Smooth muscle cell (in vitro differentiated cells): ENCODE measurements around the gene LCOR. TPM values are rescaled to one million over a fixed set of nuclear protein-coding genes. Genes with fewer than 3 reads are reported as not detected.

ENCODE experiments used
- DNase-seq: peaks from one replicate; lab custom pipeline; 2025; ENCODE audit not compliant: unreplicated experiment; lab: John Stamatoyannopoulos, UW
- H2AFZ ChIP-seq: fragments of 200-600 bp; sonication (generic); 2 replicates; pipeline ENCODE4 v1.6.0; 2016; ENCODE audit warnings: antibody characterized with exemption, low read depth, mild to moderate bottlenecking
- H3F3A ChIP-seq: fragments of 200-600 bp; sonication (generic); 2 replicates; pipeline ENCODE4 v1.6.0; 2017; ENCODE audit warnings: antibody characterized with exemption, low read depth
- H3K27ac ChIP-seq: fragments of 200-600 bp; sonication (generic); 2 replicates; pipeline ENCODE4 v1.5.1; 2016; ENCODE audit warnings: low read depth, mild to moderate bottlenecking
- H3K27me3 ChIP-seq: fragments of 200-600 bp; sonication (generic); 2 replicates; pipeline ENCODE4 v1.6.1; 2016; ENCODE audit warnings: low read depth, mild to moderate bottlenecking
- H3K36me3 ChIP-seq: fragments of 200-600 bp; sonication (generic); 2 replicates; pipeline ENCODE4 v1.5.1; 2016; ENCODE audit warnings: low read depth
- H3K4me1 ChIP-seq: fragments of 200-600 bp; sonication (generic); 2 replicates; pipeline ENCODE4 v1.5.1; 2016; ENCODE audit warnings: low read depth
- H3K4me2 ChIP-seq: fragments of 200-600 bp; sonication (generic); 2 replicates; pipeline ENCODE4 v1.6.0; 2016; ENCODE audit warnings: mild to moderate bottlenecking
- H3K4me3 ChIP-seq: fragments of 200-600 bp; sonication (generic); 2 replicates; pipeline ENCODE4 v1.5.1; 2016; ENCODE audit warnings: mild to moderate bottlenecking
- H3K79me2 ChIP-seq: fragments of 200-600 bp; sonication (generic); 2 replicates; pipeline ENCODE4 v1.6.0; 2016; ENCODE audit warnings: low read depth, mild to moderate bottlenecking
- H3K9ac ChIP-seq: fragments of 200-600 bp; sonication (generic); 2 replicates; pipeline ENCODE4 v1.6.0; 2016; ENCODE audit warnings: low read depth
- H3K9me3 ChIP-seq: fragments of 200-600 bp; sonication (generic); replicated peaks from 2 replicates; pipeline ENCODE4 v1.5.1; 2016; ENCODE audit warnings: low read depth
- H4K20me1 ChIP-seq: fragments of 200-600 bp; sonication (generic); 2 replicates; pipeline ENCODE4 v1.6.0; 2016; ENCODE audit warnings: low read depth
- CTCF ChIP-seq: fragments of 200-600 bp; sonication (generic); IDR thresholded peaks from 2 replicates; pipeline ENCODE4 v1.5.1; 2017; ENCODE audit warnings: borderline replicate concordance, mild to moderate bottlenecking, antibody characterized with exemption; ENCODE audit not compliant: insufficient read depth, poor library complexity, severe bottlenecking
- WGBS: methylation state at CpG from one replicate; pipeline ENCODE4 v1.1.7; 2016; ENCODE audit warnings: low lambda C conversion rate; 5-methylcytosine and 5-hydroxymethylcytosine counted together
- polyA plus RNA-seq: library from polyadenylated mRNA; unstranded; fragments of >200 nt; fragmentation: Nextera tagmentation; extraction: Ambion mirVana; gene quantifications from 2 replicates; pipeline ENCODE4 v1.2.1, GENCODE V29; 2016
- total RNA-seq: library from RNA; depleted of rRNA; stranded (reverse); fragments of >200 nt; gene quantifications from 2 replicates; pipeline ENCODE4 v1.2.3, GENCODE V29; 2014

LCOR gene
- total and polyA plus RNA-seq, 2 experiments from 2014 or later: 10.6 to 27.8 TPM

- TF ChIP-seq CTCF: no peak
- Histone ChIP-seq H2AFZ (no peak overlapping the region), H3K79me2 (no peaks in the 10 kb centered on the region), H3F3A (no peaks in the 10 kb centered on the region), H3K4me2 (no peak overlapping the region), H3K9me3 (no peaks in the 10 kb centered on the region), H3K27me3 (no peaks in the 10 kb centered on the region), H3K9ac (no peak overlapping the region), H3K4me3 (no peak overlapping the region), H3K4me1 (no peaks in the 10 kb centered on the region), H3K36me3 (no peaks in the 10 kb centered on the region), H4K20me1 (no peaks in the 10 kb centered on the region), H3K27ac (no peak overlapping the region)
- no peak for DNase-seq
- 97% methylated on average over 17 of the region's 17 CpGs for WGBS
Observed at GRCh38 chr10:97001183-97001991, 169.3 kb downstream of the LCOR start.

- 97% methylated on average over 16 of the region's 16 CpGs for WGBS
- no peak for TF ChIP-seq CTCF
Observed at GRCh38 chr10:97002670-97003069, 170.6 kb downstream of the LCOR start.

GRCh38 chr10:97003151-97003803 lies 171.2 kb downstream of the LCOR start:
- Histone ChIP-seq H3K79me2 (no peaks in the 10 kb centered on the region), H3F3A (no peaks in the 10 kb centered on the region), H3K4me3 (no peak overlapping the region), H3K27me3 (no peaks in the 10 kb centered on the region), H3K27ac (no peak overlapping the region), H2AFZ (no peak overlapping the region), H3K9ac (no peak overlapping the region), H3K4me2 (no peak overlapping the region), H3K36me3 (no peaks in the 10 kb centered on the region), H4K20me1 (no peaks in the 10 kb centered on the region), H3K4me1 (no peaks in the 10 kb centered on the region), H3K9me3 (no peaks in the 10 kb centered on the region)
- 91% methylated on average over 13 of the region's 13 CpGs for WGBS
- no peak for TF ChIP-seq CTCF
- DNase-seq: no peak

More at GRCh38 chr10:97002670-97003069, 170.6 kb downstream of the LCOR start:
- Histone ChIP-seq H4K20me1 (no peaks in the 10 kb centered on the region), H3K27me3 (no peaks in the 10 kb centered on the region), H3K9ac (no peak overlapping the region), H3K4me3 (no peak overlapping the region), H3K9me3 (no peaks in the 10 kb centered on the region), H3K4me2 (no peak overlapping the region), H3K79me2 (no peaks in the 10 kb centered on the region), H3K36me3 (no peaks in the 10 kb centered on the region), H2AFZ (no peak overlapping the region), H3K27ac (no peak overlapping the region), H3F3A (no peaks in the 10 kb centered on the region), H3K4me1 (no peaks in the 10 kb centered on the region)
- DNase-seq: no peak
